ENCODE results near the gene MED25. TPM values are rescaled to one million over a fixed set of nuclear protein-coding genes. Genes with fewer than 3 reads are reported as not detected.

Gene MED25
- polyA plus RNA-seq (ENCODE audit: insufficient read length) = 33.0 TPM

DNA sequence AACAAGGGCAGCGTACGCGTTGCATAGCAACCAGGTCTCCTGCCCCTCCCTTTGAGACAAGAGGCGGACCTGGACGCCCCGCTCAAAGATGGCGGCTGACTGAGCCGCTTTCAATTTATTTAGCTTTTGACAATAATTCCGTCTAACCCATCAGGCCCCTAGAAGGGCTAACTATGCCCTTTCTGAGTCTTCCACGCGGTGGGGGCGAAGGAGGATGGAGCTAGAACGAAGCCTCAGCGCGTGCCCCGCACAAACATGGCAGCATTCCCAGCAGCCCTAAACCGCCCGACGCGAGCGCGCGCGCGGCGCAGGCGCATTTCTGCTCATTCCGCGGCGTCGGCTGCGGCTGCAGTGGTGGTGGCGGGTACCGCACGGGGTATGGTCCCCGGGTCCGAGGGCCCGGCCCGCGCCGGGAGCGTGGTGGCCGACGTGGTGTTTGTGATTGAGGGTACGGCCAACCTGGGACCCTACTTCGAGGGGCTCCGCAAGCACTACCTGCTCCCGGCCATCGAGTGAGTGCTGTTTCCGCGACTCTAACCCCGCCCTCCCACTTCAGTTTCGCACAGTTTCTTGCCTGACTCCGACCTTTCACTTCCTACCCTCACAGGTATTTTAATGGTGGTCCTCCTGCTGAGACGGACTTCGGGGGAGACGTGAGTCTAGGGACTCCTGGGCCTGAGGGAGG is at the start of gene MED25:
Gene MED25 (plus strand): TSS at position 326 of the 685 bp plus-strand sequence. CDS start 53 bp downstream, at position 379.
- peak; percentile 93 for DNase-seq

- no peak for DNase-seq
These were observed 47.6 kb upstream of the MED25 start for GRCh38 chr19:49770529-49770928.

DNA sequence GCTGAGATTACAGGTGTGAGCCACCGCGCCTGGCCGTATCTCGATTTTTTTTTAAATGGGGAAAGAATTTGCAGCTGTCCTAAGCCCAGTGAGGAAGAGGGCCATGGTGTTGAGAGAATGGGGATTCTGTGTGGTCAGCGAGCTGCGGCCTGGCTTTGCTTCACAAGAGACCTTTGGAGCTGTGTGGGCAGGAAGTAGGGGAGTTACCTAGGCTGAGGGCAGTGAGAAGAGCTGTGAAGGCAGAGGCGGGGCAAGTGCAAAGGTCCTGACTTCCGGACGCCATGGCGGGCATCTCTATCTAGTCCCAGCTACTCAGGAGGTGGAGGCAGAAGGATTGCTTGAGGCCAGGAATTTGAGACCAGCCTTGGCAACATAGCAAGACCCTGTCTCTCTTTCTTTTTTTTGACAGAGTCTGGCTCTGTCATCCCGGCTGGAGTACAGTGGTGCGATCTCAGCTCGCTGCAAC is 46.4 kb upstream of the MED25 start:
- no peak for DNase-seq

DNA sequence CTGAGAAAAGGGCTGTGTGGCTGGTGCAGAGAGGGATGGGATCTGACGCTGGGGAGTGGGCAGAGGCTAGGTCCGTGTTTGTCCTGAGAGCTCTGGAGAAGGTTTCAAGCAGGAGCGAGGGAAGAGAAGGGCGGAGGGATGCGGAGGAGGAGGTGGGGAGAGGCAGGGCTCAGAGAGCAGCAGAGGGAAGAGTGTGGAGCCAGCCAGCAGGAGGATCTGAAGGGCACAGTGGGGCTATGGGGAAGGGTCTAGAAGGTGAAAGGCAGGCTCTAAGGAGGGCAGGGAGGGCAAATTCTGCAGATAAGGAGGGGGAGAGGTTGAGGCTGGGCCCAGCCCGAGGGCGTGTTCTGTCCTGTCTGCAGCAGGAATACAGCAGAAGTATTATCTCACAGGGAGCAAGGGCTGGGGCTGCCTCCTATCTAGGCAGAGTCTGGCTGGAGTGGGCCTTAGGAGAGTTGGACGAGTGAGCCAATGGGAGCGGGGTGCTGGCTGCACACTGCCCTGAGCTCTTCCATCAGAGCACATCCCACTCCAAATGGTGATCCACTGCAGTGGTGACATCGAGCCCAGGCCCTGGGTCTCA is 45.1 kb upstream of the MED25 start:
- no peak for DNase-seq

DNA sequence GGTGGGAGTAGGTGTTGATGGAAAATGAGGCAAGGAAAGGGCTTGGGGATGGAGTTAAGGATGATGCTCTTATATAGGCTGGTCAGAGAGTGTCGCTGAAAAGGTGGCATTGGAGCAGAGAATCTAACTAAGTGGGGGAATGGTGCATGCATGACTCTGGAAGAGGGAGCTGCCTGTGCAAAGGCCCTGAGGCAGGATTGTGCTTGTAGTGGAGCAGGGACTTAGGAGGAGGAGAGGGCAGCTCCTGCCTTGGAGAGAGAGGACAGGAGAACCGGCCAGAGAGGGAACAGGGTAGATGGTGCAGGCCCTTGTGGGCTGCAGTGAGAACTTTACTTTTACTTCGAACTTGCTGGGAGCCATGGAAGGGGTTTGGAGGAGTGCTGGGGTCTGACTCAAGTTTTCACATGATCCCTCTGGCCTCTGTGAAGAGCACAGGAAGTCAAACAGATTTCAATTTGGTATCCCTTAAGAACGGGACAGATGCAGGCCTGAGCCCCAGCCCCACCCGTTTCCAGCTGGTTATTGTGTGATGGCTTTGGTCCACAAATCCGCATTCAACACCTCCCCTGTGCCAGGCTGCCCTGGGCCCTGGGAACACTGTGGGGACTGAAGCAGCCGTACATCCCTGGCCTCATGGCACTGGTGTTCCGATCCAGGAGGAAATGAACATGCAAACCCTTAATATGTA is 44.3 kb upstream of the MED25 start:
- DNase-seq = no peak

- DNase-seq = no peak
These were observed 43.1 kb upstream of the MED25 start for GRCh38 chr19:49774969-49775368.

GRCh38 chr19:49775742-49776370 is 42.2 kb upstream of the MED25 start:
- no peak for DNase-seq

DNA sequence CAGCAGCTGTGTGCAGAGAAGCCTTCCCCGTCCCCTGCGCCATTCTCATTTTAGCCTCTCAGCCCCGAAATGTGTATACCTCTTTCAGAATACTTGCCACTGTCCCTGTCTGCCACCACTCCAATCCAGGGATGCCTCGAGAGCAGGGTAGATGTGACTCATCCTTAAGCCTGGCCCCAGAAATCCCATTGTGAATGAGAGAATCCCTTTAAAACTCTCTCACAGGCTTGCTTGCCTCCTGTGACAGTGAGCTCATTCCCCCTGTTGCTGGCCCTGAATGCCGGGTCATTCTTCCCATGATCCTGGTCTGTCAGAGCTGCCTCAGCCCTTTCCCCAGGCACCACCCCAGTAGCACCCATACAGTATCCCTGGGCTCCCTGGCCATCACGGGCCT is 41.7 kb upstream of the MED25 start:
- no peak for DNase-seq

- no peak for DNase-seq
These were observed 38.1 kb upstream of the MED25 start for GRCh38 chr19:49779731-49780555.

DNA sequence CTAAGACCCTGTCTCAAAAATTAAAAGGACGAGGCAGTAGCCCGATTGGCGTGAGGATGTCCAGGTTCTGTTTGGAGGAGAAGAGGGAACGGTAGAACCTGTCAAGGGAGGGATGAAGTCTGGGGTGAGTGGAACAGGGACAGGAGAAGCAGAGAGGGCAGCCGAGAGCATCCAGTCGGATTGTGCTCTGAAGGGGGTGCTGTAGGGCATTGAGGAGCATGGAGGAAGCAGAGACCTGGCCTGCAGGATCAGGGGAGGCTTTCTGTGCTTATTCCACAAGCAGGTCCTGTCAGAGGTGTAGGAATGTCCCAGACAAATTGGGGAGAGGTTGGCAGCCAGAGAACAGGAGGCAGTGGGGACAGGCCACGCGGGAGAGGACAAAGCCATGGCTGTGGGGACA is 37.2 kb upstream of the MED25 start:
- DNase-seq = no peak

DNA sequence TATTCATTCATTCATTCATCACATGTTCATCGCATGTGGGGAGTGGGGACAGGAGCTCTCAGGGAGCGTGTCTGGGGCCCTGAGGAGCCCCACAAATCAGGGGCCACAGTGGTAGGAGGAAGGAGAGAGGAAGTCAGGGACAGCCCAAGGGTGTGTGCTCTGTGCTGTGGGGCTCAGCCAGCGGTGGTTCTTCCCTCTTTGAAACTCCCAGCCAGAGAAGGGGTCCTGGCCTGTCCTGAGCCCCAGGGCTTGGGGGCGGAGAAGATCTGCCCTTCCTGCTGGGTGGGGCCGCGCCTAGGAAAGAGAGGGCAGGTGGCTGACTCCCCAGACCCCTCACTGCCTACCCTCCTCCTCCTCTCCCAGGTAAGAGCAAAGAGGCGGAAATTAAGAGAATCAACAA is 36.7 kb upstream of the MED25 start:
- DNase-seq = no peak

GRCh38 chr19:49782515-49782914 is 35.6 kb upstream of the MED25 start:
- no peak for DNase-seq

DNA sequence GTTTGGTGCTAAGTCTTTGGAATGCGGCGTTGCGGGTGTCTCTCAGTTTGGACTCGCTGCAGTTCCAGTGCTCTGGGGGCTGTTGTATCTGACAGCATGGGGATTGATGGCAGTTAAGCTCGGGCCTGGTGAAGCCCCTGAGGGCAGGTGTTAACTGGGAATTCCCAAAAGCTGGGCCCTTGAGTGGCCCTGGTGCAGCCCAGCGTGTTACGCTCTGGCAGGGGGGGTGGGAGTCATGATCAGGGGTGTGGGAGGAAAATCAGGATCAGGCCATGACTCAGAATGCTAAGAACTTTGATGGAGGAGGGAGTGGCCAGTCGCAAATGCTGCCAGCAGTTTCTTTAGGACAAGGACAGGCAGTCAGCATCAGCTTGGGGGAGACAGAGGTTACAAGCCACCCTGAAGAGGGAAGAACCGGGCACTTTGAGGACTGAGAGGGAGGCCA is 31.7 kb upstream of the MED25 start:
- no peak for DNase-seq

DNA sequence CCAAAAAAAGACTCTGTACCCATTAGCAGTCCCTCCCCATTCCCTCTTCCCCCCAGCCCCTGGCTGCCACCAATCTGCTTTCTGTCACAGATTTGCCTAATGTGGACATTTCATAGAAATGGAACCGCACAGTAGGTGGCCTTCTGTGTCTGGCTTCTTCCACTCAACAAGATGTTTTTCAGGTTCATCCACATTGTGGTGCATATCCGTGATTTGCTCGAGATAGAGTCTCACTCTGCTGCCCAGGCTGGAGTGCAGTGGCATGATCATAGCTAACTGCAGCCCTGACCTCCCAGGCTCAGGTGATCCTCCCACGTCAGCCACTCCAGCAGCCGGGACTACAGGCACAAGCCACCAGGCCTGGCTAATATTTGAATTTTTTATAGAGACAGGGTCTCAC is 30.3 kb upstream of the MED25 start:
- DNase-seq = no peak

GRCh38 chr19:49788857-49789256 is 29.2 kb upstream of the MED25 start:
- DNase-seq = no peak

DNA sequence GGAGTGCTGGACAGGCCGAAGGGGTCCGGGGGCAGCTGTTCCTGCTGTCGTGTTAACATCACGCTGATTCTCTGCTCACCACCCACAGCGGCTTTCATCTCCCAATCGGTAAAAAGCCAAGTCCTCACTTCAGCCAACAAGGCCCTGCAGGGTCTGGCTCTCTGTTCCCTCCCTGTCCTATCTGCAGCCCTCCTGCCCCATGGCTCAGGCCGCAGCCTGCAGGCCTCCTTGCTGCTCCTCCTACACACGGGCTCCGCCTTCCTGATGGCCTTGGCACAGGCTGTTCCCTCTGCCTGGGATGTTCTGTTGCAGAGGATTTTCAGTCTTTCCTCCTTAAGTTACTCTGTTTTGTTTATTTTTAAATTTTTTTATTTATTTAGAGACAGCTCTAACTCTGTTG is 27.2 kb upstream of the MED25 start:
- no peak for DNase-seq

- no peak for DNase-seq
These were observed 26.2 kb upstream of the MED25 start for GRCh38 chr19:49791776-49792445.

DNA sequence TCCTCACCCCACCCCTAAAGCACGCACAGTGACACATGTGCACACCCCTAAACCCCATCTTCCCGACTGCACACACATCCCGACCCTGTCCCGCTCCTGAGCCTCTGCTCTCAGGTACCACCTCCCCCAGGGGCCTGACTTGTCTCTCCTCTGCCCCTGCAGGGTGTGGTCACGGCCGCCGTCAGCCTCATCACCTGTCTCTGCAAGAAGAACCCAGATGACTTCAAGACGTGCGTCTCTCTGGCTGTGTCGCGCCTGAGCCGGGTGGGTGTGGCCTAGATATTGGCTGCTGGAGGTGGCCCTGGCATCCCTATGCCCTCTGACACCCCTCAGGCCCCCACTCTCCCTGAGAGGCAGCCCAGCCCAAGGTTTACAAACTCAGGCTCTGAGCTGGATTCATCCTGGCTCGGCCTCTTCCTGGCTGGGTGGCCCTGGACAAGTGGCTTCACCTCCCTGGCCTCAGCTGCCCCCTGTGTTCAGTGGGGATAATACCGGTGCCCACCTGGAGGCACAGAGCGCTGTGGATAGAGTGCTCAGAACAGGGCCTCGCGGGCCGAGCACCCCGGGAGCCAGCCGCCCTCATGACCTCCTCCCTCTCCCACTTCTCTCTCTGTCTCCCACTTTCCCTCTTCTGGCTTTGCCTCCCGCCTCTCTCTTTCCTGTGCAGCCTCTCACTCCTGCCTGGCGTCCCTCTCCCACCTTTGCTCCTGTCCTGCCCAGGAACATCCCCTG is 25.1 kb upstream of the MED25 start:
- DNase-seq = no peak

DNA sequence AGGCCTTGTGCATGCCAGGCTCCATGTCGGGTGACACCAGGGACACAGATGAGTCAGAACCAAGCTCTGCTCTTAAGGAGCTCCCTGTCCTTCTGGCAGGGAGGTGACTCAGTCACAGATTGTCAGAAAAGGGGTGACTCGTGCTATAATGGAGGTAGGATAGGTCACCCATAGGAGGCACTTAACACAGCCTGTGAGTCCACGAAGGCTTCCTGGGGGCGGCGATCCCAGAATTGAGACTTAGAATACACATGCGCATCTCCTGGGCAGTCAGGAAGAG is 24.6 kb upstream of the MED25 start:
- no peak for DNase-seq

DNA sequence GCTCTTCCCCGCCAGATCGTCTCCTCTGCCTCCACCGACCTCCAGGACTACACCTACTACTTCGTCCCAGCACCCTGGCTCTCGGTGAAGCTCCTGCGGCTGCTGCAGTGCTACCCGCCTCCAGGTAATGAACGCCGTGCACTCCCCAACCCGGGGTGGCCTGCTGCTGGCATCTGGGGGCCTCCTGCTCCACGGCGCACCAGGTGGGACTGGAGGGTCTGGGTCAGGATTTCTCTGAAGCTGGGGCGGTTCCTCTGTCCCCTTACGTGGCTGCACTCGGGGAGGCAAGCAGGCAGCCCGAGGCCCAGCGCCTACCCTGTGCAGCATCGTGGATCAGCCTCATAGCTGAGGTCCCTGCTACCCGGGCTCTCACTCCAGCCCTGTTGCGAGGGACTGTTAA is 22.5 kb upstream of the MED25 start:
- no peak for DNase-seq

- no peak for DNase-seq
These were observed 19.5 kb upstream of the MED25 start for GRCh38 chr19:49798574-49798973.

Data from hindlimb muscle (tissue), 1 donor.